ENCODE measurements around the gene EPS8.

DNA sequence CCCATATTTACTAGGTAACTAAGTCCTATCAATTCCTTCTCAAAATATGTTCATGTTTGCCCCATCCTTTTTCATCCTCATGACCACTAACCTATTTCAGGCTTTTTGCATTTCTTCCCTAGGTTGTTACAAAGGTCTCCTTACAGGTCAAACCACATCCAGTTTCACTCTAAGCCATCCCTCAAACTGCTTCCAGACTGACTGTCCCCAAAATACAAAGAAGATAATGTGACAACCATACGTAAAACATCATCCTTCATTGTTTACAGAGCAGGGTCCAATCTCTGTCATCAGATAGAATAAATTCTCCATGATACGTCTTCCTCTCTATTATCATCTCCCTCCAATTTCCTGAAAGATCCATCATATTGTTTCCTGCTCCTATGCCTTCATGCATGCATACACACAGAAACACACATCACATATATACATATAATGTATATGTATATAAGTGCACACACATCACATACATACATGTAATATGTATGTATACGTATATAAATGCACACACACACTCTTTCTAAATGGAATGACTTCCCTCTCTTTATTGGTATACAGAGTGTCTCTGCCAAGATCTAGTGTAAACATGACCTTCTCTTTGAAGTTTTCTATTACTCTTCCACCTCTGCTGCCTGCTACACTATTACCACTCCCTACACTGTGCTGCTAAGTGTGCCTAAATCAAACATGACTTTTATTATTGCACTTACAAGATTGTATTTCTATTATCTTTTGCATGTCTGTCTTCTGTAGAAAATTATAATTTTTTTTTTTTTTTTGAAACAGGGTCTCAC, 30.7 kb upstream of the EPS8 start:
- no peak for TF ChIP-seq CTCF (IDR thresholded peaks at IDR 0.05)
- TF ChIP-seq POLR2A (IDR thresholded peaks at IDR 0.05), result no peak
